ENCODE measurements around the gene BACE2.
"Not testable (repeated sequence)": the region's sequence is repeated elsewhere in the genome, so short reads cannot be mapped to it uniquely, and the experiment has no call there.

The BACE2 gene

DNA sequence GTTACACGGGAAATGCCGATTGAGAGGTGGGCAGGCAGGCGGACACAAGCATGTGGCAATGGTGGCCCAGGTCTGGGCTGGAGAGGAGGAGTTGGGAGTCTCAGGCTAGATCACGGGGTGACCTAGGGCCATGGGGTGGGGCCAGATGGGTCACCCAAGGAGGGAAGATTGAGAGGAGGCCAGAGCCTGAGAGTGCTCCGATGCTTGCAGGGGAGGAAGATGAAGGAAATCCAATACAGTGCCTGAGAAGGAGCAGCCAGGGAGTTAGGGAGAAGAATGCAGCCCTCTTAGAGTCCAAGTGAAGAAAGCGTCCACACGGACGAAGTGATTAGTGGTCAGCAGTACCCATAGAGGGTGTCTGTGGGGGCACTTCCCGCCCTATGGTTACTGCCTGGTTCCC, 87.2 kb downstream of the BACE2 start:
- intact Hi-C loops (cut with DNase I) = loop anchor here (10.0 kb wide), 1 partner anchor 130 kb away; no protein-coding TSS in a partner anchor
- no peak for DNase-seq

DNA sequence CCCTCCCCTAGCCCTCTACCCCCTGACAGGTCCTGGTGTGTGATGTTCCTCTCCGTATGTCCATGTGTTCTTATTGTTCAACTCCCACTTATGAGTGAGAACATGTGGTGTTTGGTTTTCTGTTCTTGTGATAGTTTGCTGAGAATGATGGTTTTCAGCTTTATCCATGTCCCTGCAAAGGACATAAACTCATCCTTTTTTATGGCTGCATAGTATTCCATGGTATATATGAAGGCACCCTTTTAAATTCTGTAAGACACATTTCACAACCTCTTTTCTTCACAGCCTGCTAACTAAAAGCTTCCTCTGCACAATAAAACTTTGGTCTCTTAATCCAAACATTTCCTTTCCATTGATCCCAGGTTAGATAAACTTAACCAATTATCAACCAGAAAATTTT, 88.3 kb downstream of the BACE2 start:
- intact Hi-C loops (cut with DNase I) = loop anchor here (10.0 kb wide), 1 partner anchor 131 kb away; no protein-coding TSS in a partner anchor
- DNase-seq = not testable (repeated sequence)

DNA sequence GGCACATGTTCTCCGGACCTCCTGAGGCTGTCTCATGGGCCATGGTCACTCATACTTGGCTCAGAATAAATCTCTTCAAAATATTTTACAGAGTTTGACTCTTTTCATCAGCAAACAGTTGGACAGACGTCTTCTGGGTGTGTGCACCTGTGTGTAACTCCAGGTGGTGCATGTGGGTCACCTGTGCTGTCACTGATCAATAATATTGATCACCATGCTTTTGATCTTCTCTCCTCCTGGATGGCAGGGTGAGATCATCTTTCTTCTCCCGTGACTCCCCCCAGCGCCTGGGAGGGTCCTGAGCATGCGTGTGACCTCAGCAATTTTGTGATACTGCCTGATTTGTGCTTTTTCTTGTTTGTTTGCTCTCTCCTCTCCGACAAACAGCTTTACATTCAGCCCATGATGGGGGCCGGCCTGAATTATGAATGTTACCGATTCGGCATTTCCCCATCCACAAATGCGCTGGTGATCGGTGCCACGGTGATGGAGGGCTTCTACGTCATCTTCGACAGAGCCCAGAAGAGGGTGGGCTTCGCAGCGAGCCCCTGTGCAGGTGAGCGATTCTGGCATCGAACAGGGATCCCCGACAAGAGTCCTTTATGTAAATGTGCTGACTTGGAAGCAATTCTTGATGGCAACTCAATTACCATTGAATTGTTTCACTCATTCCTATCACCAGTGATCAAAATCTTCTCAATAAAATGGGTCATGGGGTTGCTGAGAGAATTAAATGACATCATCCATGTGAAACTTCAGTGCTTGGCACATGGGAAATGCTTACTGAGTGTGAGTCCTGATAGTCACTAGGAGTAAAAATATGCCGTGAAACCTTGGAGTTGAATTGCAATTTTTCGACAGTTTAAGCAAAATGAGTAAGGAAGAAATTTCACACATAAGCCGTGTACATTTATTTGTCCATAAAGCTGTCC, 89.1 kb downstream of the BACE2 start:
- intact Hi-C loops (cut with DNase I) = loop anchor here (10.0 kb wide), 1 partner anchor 132 kb away; no protein-coding TSS in a partner anchor
- DNase-seq = peak in 1 of 10 donors; percentile 67

DNA sequence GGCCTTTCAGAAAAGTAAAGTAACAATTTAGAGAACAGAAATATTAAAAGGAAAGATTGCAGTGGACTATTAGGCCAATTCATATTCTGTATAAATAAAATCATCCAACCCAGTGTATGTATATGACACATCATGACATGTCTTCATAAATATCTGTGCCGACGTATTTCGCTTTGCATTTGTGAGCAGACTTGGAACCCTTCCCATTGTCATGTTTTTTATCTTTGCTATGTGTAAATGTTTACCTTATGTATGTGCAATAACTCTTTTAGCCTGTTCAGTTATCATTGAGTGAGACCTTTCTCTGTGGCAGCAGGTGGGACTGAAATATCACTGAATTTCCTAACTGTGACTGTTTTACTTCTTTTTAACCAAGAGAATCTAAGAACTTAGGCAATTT, 90.7 kb downstream of the BACE2 start:
- intact Hi-C loops (cut with DNase I) = loop anchor here (10.0 kb wide), 1 partner anchor 134 kb away; no protein-coding TSS in a partner anchor
- DNase-seq = no peak

DNA sequence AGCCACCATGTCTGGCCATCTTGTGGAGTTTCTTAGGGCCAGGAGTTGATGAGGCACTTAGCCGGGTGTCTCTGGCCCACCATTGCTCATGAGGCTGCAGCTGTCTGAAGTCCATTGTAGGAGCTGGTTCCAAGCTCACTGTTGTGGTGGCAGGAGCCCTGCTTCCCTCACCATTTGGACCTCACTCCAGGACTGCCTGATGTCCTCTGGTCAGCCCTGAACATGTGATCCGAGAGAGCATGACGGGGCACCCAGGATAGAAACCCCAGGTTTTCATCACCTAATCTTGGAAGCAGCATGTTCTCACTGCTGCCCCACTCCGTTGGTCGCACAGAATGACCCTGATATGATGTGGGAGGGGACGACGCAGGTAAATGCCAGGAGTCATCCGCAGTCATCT, 92.5 kb downstream of the BACE2 start:
- intact Hi-C loops (cut with DNase I) = no loop called here
- no peak for DNase-seq

DNA sequence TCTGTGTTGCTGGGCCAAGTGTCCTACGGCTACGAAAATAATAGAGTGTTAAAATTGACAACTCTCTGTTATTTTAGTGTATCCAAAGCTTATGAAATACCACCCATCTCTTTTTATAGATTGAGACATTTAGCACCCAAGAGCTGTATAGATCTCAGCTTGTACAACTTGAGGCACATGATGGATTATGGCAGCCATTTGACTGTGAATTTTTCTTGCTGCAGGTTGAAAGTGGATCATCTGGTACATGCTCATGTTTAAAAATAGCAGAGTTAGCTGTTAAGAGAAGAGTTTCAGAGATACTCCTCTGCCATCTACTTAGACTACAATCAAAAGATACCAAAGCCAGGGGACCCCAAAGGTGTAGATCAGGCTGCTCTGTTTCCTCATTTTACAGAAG, 99.4 kb downstream of the BACE2 start:
- no peak for DNase-seq
- intact Hi-C loops (cut with DNase I) = no loop called here

DNA sequence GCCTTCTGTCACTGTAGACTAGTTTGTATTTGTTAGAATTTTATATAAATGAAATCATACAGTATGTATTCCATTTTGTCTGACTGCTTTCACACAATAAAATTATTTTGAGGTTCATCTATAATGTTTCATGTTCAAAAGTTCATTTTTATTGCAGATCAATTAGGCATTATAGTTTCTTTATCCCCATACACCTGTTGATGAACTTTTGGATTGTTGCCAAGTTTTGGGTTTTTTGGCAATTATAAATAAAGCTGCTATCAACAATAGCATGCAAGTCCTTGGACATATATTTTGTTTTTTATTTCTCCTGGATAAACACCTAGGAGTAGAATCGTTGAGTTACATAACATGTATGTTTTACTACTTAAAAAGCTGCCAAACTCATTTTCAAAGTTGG, 101.6 kb downstream of the BACE2 start:
- no peak for DNase-seq
- intact Hi-C loops (cut with DNase I) = no loop called here

DNA sequence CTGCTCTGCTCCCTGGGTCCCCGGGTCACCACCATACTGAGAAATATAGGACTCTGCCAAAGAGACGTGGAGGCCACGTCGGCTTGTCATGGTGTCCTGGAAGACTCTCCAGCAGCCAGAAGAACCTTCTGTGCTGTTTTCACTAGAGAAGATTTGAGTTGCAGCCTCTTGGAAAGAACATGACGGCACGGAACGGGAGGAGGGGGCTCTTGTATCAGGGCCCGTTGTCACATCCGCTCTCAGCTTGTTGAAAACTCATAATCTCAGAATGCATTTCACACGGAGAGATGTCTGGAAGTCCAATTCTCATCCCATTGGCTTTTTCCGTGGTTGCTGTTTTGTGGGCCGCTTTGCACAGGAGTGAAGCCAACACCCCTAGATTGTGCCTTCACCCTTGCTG, 109.2 kb downstream of the BACE2 start:
- intact Hi-C loops (cut with DNase I) = no loop called here
- DNase-seq = no peak

DNA sequence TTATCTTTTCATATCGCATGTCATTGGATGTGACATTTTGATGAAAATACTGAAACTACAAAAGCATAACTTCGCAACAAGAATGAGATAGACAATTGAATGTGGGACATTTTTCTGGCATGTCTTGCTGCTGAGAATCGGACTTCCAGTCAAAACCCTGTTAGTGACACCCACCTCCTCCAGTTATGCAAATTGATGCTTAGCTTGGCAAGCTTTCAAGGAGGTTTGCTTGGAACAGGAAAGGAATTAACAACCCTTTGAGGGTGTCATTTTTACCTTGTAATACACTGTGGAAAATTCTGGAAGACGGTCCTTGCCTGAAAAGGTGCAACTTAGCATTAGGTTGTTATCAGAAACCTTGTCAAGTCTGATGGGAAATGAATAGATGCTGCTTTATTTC, 109.9 kb downstream of the BACE2 start:
- intact Hi-C loops (cut with DNase I) = no loop called here
- DNase-seq = no peak

DNA sequence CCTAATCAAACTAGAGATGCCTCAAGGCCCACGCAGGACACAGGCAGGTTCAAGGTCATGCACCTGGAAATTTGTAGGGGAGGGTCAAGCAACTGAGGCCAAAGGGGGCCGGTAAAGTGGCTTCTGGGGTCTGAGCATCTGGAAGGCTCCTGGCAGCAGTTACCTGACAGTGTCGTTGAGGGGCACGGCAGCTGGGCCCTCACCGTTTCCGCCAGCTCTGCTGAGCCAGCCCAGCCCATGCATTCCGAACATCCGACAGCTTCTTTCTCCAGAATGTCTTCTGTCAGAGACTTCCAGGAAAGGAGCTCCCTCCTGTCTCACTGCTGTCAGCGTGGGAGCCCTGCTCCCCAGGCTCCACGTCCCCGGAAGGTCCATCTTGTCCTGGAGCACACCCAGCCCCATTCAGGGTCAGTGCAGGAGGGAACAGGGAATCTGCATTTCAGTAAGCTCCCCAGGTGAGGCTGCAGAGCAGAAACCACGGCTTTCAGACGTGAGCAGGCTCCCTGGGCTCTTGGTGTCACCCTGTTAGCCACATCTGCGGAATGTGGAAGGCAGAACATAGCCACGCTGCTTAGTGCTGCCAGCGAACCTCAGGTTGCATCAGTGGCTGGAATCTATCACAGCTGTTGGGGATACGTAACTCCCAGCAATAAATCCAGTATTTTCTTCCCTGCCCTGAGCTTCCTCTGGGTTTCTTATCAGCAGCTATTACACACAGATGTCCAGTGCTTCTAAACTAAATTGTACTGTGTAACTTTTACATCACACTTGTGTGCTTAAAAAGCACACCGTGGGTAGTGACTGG, 112.4 kb downstream of the BACE2 start:
- intact Hi-C loops (cut with DNase I) = loop anchor here (10.0 kb wide), 1 partner anchor 334 kb away; no protein-coding TSS in a partner anchor

DNA sequence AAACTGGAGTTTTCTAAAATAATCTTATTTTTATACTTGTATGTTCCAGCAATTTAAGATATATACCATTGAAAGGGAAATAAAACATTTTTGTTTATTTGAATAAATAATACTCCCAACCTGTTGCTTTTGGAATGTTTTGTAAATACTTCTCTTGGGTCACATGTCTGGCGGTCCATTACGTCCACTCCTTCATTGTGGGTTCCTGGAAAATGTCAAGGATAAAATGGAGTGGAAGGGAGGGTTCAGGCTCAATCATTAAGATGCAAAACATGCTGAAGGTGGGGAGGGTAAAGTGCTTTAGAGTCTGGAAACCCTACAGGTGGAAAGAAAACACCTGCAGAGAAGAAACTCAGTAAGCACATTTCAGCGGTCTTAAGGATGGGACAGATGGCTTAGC, 114.5 kb downstream of the BACE2 start:
- intact Hi-C loops (cut with DNase I) = loop anchor here (2.0 to 10.0 kb wide), 3 partner anchors 178 to 496 kb away; no protein-coding TSS in a partner anchor

More for the DNA sequence above, 112.4 kb downstream of the BACE2 start:
- no peak for DNase-seq

DNA sequence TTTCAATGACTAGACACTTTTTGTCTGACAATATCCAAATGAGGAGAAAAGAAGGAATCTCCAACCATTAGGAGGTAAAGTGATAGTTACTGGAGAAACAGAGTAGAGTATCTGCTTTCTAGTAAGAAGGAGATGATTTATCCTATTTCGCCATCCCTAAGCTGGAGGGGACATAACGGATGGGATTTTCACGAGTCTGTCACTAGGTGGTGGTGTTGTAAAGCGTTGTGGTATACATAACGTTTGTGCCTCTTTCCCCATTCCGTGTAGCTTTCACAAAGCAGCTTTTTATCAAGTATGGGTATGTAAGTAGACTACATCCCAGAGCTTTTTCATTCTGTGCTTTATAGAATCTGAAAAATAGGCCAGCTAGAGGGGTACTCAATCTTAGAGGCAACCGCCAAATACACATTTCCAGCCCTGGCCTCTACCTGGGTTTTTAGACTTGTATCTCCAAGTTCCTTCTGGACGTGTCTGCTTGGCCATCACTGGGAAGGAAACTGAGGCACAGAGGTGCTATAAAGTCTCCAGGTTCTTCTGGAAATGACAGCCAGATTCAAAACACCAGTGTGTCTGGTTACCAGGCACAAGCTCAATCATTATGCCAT, 115.4 kb downstream of the BACE2 start:
- intact Hi-C loops (cut with DNase I) = loop anchor here (2.0 to 10.0 kb wide), 3 partner anchors 177 to 495 kb away; no protein-coding TSS in a partner anchor
- peak in 3 of 10 donors; percentile 30 to 53 (median 36) for DNase-seq

More for the DNA sequence above, 114.5 kb downstream of the BACE2 start:
- DNase-seq = no peak

DNA sequence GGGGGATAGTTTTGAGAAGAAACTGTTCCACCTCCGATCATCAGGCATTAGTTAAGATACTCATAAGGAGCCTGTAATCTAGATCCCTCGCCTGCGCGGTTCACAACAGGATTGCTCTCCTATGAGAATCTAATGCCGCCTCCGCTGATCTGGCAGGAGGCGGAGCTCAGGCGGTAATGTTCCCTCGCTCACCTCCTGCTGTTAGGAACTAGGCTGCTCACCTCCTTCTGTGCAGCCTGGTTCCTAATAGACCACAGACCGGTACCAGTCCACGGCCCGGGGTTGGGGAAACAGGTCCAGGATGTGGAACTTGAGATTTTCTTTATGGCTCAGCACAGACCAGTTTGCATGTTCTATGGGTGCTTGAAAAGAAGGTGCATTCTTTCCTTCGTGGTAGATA, 121.5 kb downstream of the BACE2 start:
- no peak for DNase-seq
- intact Hi-C loops (cut with DNase I) = loop anchor here (10.0 kb wide), 1 partner anchor 325 kb away; no protein-coding TSS in a partner anchor

DNA sequence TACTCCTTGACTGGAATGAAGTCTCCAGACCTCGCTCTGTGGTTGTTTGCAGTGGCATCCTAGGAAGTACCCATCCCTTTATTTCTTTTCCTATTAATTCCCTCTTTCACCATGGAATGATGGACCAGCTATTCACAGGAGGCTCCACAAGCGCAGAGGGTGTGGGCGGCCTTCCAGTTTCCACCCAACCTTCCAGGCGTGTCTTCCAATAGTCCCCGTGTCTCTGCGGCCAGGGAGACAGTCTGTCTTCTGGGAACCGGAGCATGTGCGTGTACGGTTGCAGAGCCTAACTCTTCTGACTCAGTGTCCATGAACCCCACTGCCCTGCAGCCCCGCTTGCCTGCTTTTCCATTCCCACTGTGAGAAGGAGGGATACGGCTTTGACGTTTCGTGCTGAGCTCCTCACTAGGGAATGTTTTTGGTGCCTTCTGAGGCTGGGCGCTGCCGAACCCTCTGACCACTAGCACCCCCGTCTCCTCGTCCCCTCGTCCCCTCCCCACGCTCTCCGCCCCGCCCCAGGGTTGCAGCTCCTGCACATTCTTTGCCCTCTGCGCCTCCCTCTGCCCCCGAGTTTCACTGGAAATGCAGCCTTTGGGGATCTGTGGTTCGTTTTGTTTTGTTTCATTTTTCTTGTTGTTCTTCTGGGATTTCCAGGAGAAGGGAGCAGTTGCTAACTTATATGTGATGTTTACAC, 122.3 kb downstream of the BACE2 start:
- DNase-seq = peak in 1 of 10 donors; percentile 73
- intact Hi-C loops (cut with DNase I) = no loop called here

DNA sequence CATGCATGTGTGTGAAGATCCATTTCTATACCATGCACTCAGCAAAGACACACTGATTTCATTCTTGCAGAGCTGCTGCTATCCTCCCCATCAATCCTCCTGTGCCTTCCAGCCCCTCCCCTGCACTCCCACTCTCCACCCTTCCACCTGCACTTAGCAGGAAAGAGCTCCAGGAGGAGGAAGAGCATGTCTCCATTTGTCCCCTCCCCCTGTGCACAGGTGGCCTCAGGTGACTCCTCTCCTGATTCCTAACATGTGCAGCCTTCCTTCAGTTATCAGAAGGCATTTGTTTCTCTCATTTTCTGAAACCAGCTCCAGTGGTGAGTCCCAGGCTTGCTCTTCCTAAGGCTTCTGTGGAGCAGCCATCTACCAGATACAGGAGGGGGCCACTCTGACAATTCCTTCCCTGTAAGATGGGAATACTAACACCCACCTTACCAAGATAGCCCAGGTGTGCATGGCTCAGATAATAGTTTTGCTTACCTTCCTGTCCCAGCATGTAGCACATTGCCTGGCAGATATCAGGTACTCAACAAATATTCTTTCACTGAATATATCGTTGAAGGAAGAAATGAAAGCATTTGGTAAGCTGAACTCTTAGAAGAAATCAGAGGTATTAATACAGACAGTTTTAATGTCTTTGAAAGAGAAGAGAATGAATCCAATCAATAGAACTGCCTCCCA, 126.7 kb downstream of the BACE2 start:
- intact Hi-C loops (cut with DNase I) = no loop called here
- DNase-seq = no peak

DNA sequence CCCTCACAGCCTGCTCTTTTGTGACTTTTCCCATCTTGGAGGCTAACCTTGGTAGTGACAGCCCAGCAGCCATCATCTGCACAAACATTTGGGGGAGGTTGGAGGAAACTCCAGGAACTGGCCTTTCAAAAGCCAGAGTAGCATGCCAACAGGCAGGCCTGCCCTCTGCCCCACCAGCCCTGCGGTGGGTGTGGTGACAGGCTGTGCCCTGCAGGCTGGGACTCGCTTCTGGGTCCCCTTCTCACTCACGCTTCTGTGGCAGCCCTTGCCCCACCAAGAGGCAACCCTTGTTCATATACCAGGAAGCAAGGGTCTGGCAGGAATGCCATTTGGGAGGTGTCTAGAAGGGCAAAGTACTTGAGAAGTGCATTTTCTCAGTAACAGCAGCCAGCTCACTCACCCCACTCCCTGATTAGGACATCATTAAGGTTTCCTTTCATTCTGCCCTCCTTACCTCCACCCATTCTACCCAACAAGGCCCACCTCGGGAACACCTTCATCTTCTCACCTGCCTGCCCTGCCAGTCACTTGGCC, 127.8 kb downstream of the BACE2 start:
- no peak for DNase-seq
- intact Hi-C loops (cut with DNase I) = no loop called here

DNA sequence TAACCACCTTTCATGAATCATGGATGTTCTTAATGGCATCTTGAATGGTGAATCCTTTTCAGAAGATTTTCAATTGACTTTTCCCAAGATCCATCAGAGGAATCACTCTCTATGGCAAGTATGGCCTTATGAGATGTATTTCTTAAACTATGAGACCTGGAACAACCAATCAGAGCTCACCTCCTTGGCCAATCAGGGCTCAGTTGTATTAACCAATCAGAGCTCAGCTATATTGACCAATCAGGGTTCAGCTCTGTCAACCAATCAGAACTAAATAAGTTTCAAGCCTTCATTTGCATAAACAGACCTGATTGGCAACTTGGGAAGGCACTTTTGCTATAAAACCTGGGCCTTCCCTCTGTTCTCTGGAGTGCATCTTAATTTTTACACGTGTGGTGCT, 135.0 kb downstream of the BACE2 start:
- no peak for DNase-seq
- intact Hi-C loops (cut with DNase I) = no loop called here

DNA sequence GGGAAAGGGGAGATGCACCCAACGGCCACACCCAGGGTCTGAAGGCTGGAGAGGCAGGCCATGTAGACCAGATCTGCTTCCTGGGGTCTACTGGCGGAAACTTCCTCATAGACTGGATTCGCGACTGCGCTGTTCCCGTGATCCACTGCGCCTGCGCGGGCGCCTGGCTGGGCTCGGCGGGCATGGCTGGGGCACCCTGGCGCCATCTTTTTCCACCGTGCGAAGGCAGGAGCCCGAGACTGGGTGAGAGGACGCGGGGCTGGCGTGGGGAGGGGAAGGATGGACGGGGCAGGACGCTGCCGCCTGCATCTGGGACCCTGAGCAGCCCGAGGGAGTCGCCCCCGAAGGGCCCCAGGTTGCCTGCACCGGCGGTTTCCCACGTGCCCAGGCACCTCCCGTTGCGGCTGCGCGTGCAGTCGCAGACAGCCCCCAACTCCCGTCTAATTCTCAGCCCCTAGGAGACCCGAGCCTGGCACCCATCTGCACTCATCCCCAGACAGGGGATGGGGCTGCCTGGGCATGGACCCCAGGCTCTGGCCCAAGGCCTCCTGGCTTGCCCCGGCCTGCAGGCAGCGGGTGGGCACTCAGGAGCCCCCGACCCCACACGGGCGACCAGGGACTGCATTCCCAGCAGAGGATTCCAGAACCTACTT, 136.2 kb downstream of the BACE2 start:
- peak in 1 of 10 donors; percentile 74 for DNase-seq
- intact Hi-C loops (cut with DNase I) = no loop called here

Data from posterior cingulate gyrus (tissue), 11 donors.